Activated CD4-positive, CD25-positive, alpha-beta regulatory T cell treated with anti-CD3 and anti-CD28 coated beads, Interleukin-2, amount 50 U/mL, for 72 hours (primary cell): ENCODE measurements around the gene AQP7.
"Not testable (repeated sequence)": the region's sequence is repeated elsewhere in the genome, so short reads cannot be mapped to it uniquely, and the experiment has no call there.

Experiments
- DNase-seq: peaks from one replicate; pipeline ENCODE4 v3.0.0; 2021

AQP7 gene

GRCh38 chr9:33393581-33393980 lies 8.8 kb downstream of the AQP7 start:
- DNase-seq: no peak

DNA sequence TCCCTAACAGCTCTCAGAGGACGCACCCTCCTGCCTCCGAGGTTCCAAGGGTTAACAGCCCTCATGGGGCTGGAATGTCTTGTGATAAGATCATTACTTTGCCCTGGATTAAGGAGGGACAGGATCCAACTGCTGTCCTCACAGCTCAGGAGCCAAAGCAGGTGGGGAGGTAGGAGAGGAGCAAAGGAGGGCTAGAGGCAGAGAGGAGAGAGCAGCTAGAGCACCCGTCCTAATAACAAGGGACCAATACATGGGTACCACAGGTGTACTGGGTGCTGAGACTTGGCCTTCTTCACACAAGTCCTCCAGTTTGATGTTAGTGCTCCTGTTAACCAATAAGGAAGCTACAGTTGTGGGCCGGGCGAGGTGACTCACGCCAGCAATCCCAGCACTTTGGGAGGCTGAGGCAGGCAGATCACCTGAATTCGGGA lies 9.8 kb downstream of the AQP7 start:
- DNase-seq: not testable (repeated sequence)

- not testable (repeated sequence) for DNase-seq
Measured at GRCh38 chr9:33391111-33391771, 11.1 kb downstream of the AQP7 start.

- no peak for DNase-seq
Measured at GRCh38 chr9:33388110-33388994, 14.0 kb downstream of the AQP7 start.

DNA sequence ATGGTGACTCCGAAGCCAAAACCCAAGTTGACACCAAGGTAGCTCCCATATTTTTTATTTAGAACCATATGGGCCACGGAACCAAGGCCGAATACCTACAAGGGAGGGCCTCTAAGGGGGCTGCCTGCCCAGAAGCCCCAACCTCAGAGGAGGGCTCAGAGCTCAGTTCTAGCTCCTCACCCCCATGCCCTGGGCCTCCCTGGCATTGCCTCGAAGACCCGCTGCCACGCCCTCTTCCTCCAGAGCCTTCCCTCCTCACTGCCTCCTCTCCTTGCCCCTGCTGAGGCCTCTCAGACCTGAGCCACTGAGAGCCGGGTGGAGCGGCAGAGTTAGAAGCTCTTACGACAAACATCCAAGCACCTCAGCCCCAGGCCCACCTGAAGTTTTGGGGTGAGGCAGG lies 15.4 kb downstream of the AQP7 start:
- not testable (repeated sequence) for DNase-seq

- DNase-seq: not testable (repeated sequence)
Measured at GRCh38 chr9:33386641-33386996, 15.7 kb downstream of the AQP7 start.

- not testable (repeated sequence) for DNase-seq
Measured at GRCh38 chr9:33385979-33386640, 16.3 kb downstream of the AQP7 start.

- DNase-seq: not testable (repeated sequence)
Measured at GRCh38 chr9:33385536-33385935, 16.8 kb downstream of the AQP7 start.

- not testable (repeated sequence) for DNase-seq
Measured at GRCh38 chr9:33383396-33383795, 19.0 kb downstream of the AQP7 start.

GRCh38 chr9:33382397-33382796 lies 20.0 kb downstream of the AQP7 start:
- DNase-seq: not testable (repeated sequence)

DNA sequence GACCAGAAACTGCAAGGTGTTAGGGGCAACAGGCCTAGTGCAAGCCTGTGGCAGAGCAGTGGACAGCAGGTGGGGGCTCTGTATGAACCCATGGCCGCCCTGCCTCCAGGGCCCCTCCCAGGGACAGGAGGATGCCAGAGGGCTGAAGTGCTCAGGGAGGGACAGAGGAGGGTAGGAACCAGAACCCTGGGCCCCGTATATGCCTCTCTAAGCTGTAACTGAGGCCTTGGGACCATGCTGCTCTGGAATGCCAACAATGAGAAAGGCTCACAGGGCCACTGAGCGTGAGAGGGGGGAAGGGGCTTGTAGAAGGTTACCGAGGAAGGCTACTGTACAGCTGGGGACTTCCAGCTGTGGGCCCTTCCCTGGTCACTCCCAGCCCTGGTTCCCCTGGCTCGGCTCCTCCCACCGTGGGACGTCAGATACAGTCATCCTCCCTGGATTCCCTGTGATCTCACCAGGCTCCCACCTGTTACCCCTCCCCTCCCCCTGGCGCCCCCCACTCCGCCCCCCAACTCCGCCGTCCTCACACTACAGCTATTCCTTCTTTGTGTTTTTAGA lies 21.1 kb downstream of the AQP7 start:
- no peak for DNase-seq

DNA sequence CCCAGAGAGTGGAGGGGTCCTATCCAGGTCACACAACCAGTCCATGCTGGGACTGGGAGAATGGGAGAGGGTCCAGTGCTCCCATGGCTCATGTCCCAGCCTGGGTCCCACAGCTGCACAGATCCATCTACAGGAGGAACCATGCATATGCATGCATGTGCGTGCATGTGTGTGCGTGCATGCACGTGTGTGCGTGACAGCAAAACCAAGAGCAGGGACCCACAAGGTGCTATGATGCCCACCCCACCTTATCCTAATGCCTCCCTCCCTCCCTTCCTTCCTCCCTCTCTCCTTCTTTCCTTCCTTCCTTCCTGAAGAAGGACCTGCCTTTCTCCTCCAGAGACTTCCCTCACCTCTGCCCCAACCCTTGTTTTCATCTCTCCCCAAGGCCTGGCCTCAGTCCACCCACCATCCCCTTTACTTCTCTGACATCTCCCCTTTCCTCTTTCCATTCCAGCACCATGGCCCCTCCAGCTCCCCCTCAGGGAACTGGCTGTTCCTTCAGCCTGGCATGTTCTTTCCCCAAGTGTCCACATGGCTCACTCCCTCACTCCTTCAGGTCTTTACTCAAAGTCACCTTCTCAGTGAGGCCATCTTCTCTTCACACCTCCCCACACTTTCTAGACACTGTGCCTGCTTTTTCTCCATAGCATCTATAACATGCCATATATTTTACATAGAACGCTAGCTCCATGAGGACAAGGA lies 21.8 kb downstream of the AQP7 start:
- no peak for DNase-seq

DNA sequence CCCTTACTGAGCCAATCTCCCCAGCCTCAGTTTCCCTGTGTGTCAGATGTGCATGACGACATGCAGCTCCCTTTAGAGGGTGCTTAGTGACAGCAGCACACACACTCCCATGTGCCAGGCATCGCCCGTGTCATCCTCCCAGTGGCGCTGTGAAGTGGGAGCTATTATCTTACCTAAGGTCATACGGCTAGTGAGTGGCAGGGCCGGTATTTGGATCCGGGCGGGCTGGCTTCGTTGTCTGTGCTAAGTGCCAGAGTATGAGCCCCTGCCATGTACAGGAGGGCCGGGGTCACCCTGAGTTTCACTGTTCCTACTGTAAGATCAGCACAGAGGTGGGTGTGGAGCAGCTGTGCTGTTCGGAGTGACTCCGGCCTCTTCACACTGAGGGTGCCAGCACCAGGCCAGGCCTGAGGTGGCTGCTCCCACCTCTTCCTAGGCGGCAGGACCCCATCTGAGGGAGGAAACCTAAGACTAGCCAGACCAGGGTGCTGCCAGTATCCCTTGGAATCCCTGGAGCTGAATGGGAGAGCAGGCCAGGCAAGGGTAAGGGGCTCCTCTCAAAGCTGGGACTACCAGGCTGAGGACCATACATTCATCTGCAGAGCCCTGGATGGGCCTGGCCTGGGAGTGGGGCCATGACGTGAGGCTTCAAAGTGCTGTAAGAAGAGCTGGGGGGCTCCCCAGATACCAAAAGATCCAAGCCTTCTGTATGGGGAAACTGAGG lies 22.5 kb downstream of the AQP7 start:
- DNase-seq: no peak

GRCh38 chr9:33378121-33378795 lies 24.1 kb downstream of the AQP7 start:
- no peak for DNase-seq

DNA sequence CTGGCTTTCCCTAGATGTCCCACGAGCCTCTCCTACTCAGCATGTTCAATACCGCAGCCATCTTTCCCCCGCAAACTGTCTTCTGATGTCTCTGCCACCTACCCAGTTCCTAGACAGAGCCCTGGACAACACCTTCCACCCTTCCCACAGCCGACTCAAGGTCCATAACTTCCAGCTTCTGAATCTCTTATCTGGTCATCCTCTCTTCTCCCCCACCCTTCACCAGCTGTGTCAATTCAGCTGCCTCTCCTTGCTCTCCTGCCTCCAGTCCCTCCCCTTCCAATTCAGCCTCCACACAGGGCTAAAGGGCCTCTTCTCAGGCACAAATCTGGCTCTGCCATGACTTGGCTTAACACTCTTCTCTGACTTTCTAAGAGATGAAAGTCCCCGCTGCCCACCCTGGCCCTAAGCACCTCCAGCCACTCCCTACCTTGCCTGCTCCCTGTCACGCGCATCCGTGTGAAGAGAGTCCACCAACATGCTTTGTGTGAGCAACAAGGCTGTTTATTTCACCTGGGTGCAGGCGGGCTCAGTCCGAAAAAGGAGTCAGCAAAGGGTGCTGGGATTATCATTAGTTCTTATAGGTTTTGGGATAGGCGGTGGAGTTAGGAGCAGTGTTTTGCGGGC lies 25.2 kb downstream of the AQP7 start:
- no peak for DNase-seq

DNA sequence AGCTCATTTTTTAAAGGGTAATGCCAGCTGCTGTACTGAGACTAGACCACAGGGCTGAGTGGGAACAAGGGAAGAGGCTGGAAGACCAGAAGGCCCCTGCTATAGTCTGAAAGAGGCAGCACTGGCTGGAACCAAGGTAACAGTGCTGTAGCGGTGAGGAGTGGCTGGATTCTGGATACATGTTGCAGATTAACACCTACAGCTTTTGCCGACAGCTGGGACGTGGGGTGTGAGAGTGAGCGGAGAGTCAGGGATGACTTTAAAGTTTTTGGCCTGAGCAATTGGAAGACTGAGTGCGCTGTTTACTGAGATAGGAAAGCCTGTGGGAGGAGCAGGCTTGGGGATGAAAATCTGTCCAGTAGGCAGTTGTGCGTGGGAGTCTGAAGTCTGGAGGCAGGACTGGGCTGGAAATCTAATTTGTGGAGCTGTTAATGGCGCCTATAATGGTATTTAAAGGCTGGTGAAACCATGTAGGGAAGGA lies 26.5 kb downstream of the AQP7 start:
- no peak for DNase-seq

DNA sequence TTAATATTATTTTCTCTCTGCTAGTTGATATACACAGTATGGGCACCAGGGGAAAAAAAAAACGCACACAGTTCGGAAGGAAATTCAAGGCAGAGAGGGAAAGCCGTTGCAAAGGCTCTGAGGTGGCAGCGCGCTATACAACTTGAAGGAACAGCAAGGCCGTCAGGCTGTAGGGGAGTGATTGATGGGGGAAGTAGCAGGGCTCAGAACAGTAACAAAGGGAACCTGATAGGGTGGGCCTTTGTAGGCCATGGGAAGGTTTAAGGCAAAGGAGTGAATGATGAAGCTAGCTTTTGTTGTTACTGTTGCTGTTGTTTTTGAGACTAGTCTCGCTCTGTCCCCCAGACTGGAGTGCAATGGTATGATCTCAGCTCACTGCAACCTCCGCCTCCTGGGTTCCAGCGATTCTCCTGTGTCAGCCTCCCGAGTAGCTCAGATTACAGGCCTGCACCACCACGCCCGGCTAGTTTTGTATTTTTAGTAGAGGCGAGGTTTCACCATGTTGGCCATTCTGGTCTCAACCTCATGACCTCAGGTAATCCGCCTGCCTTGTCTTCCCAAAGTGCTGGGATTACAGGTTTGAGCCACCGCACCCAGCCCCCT lies 27.0 kb downstream of the AQP7 start:
- DNase-seq: no peak

- peak; percentile 54 for DNase-seq
Measured at GRCh38 chr9:33374634-33375237, 27.6 kb downstream of the AQP7 start.

GRCh38 chr9:33374190-33374589 lies 28.2 kb downstream of the AQP7 start:
- DNase-seq: no peak

- DNase-seq: no peak
Measured at GRCh38 chr9:33372900-33373299, 29.5 kb downstream of the AQP7 start.
